ENCODE results near the gene KIAA0040.

GRCh38 chr1:175166746-175167145 is 25.8 kb downstream of the KIAA0040 start:
- TF ChIP-seq CTCF (IDR thresholded peaks at IDR 0.05) (no peak), POLR2A (IDR thresholded peaks at IDR 0.05) (no peak)
